PC-9 (cell line): ENCODE data around the gene KRT76.

Experiments
- EZH2 ChIP-seq: fragments of 200-600 bp; sonication (generic); IDR thresholded peaks from 2 replicates; pipeline ENCODE4 v1.8.0; 2017; ENCODE audit warnings: antibody characterized with exemption, low read depth
- TF ChIP-seq, protein P1 (sequence below): fragments of 200-600 bp; sonication (generic); conservative IDR thresholded peaks from 2 replicates; pipeline ENCODE4 v1.6.1; 2017; ENCODE audit warnings: mixed run types, antibody characterized with exemption, mild to moderate bottlenecking, moderate library complexity

GRCh38 chr12:52797529-52797894, 20.4 kb upstream of the KRT76 start:
- no peak for TF ChIP-seq EZH2
- TF ChIP-seq, protein P1, sequence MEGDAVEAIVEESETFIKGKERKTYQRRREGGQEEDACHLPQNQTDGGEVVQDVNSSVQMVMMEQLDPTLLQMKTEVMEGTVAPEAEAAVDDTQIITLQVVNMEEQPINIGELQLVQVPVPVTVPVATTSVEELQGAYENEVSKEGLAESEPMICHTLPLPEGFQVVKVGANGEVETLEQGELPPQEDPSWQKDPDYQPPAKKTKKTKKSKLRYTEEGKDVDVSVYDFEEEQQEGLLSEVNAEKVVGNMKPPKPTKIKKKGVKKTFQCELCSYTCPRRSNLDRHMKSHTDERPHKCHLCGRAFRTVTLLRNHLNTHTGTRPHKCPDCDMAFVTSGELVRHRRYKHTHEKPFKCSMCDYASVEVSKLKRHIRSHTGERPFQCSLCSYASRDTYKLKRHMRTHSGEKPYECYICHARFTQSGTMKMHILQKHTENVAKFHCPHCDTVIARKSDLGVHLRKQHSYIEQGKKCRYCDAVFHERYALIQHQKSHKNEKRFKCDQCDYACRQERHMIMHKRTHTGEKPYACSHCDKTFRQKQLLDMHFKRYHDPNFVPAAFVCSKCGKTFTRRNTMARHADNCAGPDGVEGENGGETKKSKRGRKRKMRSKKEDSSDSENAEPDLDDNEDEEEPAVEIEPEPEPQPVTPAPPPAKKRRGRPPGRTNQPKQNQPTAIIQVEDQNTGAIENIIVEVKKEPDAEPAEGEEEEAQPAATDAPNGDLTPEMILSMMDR = no peak
